Renal pelvis (tissue), 4 donors: ENCODE measurements around the gene ZFHX3. TPM values are rescaled to one million over a fixed set of nuclear protein-coding genes. Genes with fewer than 3 reads are reported as not detected.

Experiments
- DNase-seq: peaks from one replicate; pipeline ENCODE4 v3.0.0-alpha.2; 2013
- polyA plus RNA-seq, 3 donors: library from polyadenylated mRNA; unstranded; fragments of 120-200 nt; gene quantifications; one replicate each; pipeline ENCODE4 v1.2.1, GENCODE V29; 2013; ENCODE audit not compliant: insufficient read length in 3 of 3

Gene ZFHX3
- polyA plus RNA-seq, 3 donors, result 17.6 to 24.2 (median 23.3) TPM

DNA sequence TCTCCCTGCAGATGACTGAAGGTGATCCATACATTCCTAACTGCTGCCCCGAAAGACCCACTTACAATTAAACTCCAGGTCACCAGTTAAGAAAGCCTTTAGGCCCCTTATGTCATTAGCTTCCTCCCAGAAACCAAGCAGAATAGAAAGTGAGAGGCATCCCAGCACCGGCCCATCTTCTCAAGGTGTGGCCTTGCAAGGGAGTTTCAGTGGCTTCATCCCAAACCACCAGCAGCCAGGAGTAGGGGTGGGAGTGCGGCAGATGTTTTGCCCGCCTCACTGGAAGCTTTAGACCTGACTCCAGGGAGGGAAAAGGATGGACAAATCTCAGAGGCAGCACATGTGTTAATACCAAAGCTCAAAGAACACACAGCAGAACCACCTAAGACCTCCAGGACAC is 5.1 kb downstream of the ZFHX3 start:
- DNase-seq, result no peak

GRCh38 chr16:73041676-73042075 is 6.3 kb downstream of the ZFHX3 start:
- DNase-seq, result no peak

GRCh38 chr16:73040735-73041402 is 7.1 kb downstream of the ZFHX3 start:
- no peak for DNase-seq

GRCh38 chr16:73040136-73040535 is 7.8 kb downstream of the ZFHX3 start:
- no peak for DNase-seq

DNA sequence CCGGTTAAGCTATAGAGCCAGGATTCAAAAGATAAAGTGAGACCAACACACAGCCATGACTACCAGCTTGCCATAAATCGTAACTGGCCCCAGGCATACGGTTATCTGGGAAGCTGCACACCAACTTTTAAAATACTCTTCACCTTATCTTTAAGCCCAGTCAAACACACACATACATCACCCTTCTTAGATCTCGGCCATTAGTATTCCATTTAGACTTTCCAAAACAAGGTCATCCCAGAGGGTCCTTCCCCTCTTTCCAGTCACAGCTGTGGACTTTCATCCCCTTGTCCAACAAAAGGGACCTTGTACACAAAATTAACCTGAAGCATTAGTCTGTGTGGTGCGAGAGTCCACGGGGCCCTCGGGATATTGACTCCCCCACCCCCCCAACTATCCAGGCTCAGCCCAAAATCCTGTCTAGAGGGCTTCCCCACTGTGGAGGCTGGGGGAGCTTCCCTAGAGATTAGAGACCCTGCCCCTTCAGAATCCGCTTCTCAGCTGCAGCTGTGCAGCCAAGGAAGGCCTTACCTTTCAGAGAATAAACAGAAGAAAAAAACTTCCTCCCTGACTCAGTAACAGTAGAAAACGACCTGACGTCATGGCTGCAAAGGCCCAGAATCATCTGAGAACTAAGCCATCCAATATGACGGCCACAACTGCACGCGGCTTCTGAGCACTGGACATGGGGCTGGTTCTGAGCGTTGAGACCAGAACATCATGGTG is 9.9 kb downstream of the ZFHX3 start:
- DNase-seq, result no peak

GRCh38 chr16:73037331-73037745 is 10.6 kb downstream of the ZFHX3 start:
- DNase-seq, result no peak

DNA sequence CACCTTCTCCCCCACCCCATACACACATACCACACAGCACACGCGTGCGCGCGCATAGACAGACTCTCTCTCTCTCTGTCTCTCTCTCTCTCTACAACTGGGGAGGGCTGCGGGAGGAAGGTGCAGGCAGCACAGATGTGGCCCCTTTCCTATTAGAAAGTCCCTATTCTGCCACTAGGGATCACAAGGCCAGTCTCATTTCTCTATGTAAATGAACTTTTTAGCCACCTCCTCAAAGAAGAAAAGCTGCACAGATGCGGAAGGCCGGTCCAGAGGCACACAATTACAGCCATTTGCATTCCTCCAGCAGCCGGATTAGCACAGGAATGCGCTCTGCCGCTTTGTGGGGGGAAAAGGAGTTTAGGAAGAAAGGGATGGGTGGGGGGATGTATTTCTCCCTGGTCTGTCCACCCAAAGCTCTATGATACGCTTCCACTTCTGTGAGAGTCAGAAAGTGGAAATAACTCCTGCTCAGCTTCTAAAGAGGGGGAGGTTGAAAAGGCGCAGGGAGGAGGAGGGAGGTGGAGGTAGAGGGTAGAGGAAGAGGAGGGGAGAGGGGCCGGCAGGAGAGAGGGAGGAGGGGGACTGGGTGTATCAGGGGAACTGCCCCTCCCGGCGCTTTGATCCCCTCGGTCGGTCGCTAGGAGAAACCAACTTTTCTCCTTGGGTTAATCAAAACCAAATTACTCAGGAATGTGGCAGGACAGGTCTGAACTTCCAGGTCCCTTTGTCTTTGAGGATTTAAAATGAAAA is 11.7 kb downstream of the ZFHX3 start:
- DNase-seq, result no peak

- DNase-seq, result no peak
These were observed 13.6 kb downstream of the ZFHX3 start for GRCh38 chr16:73034374-73034773.

DNA sequence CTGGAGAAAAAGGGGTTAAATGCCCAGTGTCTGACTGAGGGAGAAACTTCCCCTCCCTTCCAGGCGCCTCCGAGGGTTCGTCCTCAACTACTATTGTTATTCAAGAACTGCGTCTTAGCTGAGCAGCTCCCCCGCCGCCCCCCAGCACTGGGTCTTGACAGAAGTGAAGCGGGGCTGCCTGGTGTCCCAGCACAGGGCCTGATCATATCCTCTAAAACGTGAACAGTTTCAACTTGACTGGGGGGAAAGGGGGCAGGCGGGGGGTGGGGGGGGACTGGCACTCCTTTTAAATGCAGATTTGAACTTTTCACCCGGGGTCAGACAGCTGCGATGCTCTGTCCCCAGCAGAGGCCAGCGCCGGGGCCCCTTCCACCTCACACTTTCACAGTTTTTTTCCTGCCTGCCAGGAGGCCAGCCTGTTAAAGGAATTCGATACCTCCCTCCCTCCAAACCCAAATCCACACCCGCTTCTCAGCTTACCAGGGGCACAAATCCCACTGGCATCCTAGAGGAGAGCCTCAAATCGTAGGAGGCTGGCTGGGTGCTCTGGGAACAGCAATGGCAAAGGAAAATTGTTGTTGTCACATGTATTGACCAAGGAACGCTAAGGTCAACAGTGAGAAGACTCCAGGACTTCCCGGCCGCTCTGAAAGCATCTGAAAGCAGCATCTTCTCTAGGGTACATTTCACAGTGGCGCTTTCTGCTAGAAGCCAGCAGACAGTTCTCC is 14.5 kb downstream of the ZFHX3 start:
- no peak for DNase-seq

- DNase-seq, result no peak
These were observed 15.2 kb downstream of the ZFHX3 start for GRCh38 chr16:73032541-73033270.

GRCh38 chr16:73031984-73032383 is 15.9 kb downstream of the ZFHX3 start:
- DNase-seq, result no peak

GRCh38 chr16:73031155-73031866 is 16.6 kb downstream of the ZFHX3 start:
- no peak for DNase-seq

DNA sequence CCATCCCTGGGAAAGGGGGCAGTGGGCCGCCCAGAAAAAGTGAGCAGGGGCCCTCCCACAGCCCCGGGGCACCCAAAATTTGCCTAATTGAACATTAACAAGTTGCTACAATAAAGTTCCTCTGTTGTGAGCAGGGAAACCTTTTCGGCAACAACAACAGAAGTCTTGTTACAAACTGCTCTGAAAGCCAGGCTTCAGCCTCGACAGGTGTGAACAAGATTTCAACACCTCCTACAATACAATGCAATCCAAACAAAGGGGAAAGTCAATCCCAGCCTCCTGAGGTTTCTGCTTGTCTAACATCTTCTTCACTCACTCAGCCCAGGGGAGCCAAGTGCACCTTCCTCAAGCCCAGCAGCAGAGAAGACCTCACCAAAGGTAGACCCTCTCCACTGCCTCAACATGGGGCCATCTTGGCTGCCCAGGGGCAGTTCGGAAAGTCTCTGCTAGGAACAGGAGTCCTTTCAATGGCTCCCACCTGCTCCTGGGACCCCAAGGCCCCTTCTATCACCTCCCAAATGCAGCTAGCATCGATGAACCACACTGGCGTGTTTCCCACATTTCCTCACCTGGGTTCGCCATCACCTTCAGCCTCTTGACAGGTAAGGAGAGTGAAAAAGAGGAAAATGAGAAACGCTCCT is 19.1 kb downstream of the ZFHX3 start:
- no peak for DNase-seq

GRCh38 chr16:73028263-73028662 is 19.7 kb downstream of the ZFHX3 start:
- DNase-seq, result no peak

GRCh38 chr16:73027685-73028111 is 20.2 kb downstream of the ZFHX3 start:
- no peak for DNase-seq

DNA sequence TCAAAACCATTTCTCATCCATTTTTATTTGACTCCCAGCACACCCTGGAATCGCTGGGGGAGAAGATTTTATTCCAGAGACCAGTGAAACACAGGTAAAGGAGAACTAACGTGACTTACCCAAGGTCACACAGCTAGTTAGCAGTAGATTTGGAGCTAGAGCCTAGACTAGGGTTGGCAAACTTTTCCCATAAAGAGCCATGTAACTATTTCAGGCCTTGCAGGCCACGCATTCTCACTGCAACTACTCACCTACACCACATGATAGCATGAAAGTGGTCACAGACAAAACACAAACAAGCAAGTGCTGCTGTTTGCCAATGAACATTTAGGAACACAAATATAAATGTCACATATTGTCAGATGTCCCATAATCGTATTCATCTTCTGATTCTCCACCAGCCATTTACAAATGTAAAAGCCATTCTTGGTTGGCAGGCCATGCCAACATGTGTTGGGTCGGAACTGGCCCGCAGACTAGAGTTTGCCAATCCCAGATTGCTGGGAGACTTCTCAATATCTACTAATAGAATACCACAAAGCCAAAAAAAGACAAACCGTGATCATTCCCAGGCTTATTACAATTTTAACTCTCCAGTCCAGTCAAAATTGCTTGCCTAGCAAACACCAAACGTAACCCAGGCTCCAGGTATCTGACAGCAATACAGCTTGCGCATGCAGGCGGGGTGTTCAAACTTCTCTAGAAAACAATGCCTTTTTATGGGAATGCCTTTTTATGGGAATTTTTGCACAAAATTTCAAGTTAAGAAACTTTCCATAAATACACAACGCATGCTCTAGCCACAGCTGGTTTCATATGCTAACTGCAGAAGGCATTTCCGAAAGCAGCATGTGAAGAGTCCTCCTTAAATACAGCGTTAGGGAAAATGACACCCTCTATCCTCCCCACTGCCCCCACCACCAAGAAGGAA is 20.9 kb downstream of the ZFHX3 start:
- no peak for DNase-seq

DNA sequence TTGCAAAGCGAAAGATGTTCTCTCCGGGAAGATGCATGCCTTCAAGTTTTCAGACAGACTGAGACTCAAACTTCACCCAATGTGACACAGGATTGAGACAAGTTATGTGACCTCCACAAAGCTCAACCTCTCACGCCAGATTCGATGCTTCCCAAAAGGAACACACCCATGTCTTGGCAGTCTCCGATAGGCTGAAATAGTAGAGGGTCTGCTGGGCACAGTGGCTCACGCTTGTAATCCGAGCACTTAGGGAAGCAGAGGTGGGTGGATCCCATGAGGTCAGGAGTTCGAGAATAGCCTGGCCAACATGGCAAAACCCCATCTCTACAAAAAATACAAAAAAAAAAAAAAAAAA is 22.1 kb downstream of the ZFHX3 start:
- no peak for DNase-seq

DNA sequence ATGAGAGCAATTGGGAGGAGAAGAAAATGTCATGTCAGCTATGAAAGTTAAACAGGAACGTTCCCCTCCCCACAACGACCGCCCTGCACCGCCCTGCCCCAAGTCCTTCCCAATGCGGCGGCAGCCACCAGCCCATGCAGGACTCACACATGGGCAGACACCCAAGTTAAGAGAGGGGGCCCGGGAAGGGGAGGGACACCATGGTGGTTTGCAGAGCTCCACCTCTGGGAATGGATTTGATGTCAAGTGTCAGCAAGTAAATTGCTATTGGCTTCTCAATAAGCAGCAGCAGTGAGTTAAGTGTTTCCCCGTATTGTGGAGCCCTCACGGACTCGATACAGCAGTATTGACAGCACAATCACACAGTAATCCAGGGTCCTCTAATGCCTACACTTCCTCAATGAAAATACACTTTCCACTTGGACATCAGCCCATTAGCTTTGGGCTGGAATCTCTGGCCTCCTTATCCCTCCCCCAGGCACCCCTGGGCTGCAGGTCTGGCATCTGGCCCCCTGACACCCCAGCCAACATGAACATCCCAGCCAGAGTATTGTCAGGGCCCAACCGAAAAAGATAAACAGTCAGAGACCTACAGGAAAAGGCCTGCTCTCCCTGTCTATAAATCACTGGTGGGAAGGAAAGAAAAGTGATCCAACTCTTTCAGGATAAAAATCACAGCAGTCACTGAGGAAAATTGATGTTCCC is 22.6 kb downstream of the ZFHX3 start:
- no peak for DNase-seq
